ENCODE results near the gene TBC1D9. TPM values are rescaled to one million over a fixed set of nuclear protein-coding genes. Genes with fewer than 3 reads are reported as not detected.

TBC1D9 gene
- total RNA-seq, 3 donors from 2014 or later: 0.18 to 0.27 (median 0.18) TPM

- Mint-ChIP-seq H3K27me3 (ENCODE audit: low read depth) (peaks cover 2% of the 10 kb centered on the region), H3K9me3 (no peaks in the 10 kb centered on the region), H3K4me3 (no peak overlapping the region), H3K4me1 (ENCODE audit: low read depth) (no peaks in the 10 kb centered on the region), H3K36me3 (ENCODE audit: insufficient read depth) (no peaks in the 10 kb centered on the region)
- ATAC-seq: no peak
- DNase-seq: no peak
These were observed 52.7 kb downstream of the TBC1D9 start for GRCh38 chr4:140703463-140703862.

GRCh38 chr4:140702096-140702757, 54.0 kb downstream of the TBC1D9 start:
- Mint-ChIP-seq H3K36me3 (ENCODE audit: insufficient read depth) (no peaks in the 10 kb centered on the region), H3K9me3 (no peaks in the 10 kb centered on the region), H3K4me3 (no peak overlapping the region), H3K4me1 (ENCODE audit: low read depth) (no peaks in the 10 kb centered on the region), H3K27me3 (ENCODE audit: low read depth) (peaks cover 2% of the 10 kb centered on the region)
- no peak for ATAC-seq
- no peak for DNase-seq

DNA sequence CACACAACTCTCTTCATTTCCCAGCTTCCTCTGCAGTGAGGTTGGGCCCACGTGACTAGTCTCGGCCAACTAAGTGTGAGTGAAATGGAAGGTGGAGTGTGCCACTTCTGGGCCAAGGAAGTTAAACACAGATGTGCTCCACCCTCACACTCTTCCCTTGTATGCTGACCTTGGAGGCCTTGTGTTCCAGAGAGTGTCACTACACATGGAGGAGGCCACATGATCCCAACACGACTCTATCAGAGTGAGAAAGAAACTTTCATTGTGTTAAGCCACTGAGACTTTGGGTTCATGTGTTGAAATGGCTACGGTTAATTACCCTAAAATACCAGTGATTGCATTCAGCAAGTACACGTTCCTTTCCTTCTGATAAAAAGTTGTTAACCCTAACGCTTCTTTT, 55.1 kb downstream of the TBC1D9 start:
- no peak for ATAC-seq
- no peaks in the 10 kb centered on the region for H3K4me1 Mint-ChIP-seq (ENCODE audit: low read depth)

GRCh38 chr4:140697709-140698560, 58.2 kb downstream of the TBC1D9 start:
- DNase-seq (no peak), ATAC-seq (no peak)
- Mint-ChIP-seq H3K9me3 (no peaks in the 10 kb centered on the region), H3K36me3 (ENCODE audit: insufficient read depth) (no peaks in the 10 kb centered on the region), H3K27me3 (ENCODE audit: low read depth) (no peaks in the 10 kb centered on the region), H3K4me1 (ENCODE audit: low read depth) (no peaks in the 10 kb centered on the region), H3K4me3 (no peak overlapping the region)

More for the DNA sequence above, 55.1 kb downstream of the TBC1D9 start:
- no peak for DNase-seq
- Mint-ChIP-seq H3K36me3 (ENCODE audit: insufficient read depth) (no peaks in the 10 kb centered on the region), H3K4me3 (no peak overlapping the region), H3K27me3 (ENCODE audit: low read depth) (peaks cover 2% of the 10 kb centered on the region), H3K9me3 (no peaks in the 10 kb centered on the region)

GRCh38 chr4:140695483-140695882, 60.7 kb downstream of the TBC1D9 start:
- DNase-seq (no peak), ATAC-seq (no peak)
- Mint-ChIP-seq H3K4me3 (no peak overlapping the region), H3K27me3 (ENCODE audit: low read depth) (no peaks in the 10 kb centered on the region), H3K36me3 (ENCODE audit: insufficient read depth) (no peaks in the 10 kb centered on the region), H3K9me3 (no peaks in the 10 kb centered on the region), H3K4me1 (ENCODE audit: low read depth) (no peaks in the 10 kb centered on the region)

DNA sequence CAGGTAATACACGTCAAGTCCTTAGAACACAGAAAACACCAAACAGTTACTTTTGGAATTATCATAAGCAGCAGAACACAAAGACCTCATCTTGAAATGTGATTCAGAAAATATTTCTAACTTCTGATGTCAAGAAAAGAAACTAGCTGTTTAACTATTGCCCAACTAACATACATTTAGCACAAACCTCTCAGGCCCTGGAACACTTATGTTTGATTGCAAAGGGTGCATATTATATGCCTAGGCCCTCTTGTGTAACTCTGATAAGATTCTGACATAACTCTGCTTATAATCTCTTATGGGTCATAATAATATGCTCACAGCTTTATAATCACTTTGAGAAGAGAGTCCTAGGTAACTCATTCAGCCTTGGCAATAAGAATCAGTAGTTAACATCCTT, 62.6 kb downstream of the TBC1D9 start:
- Mint-ChIP-seq H3K9me3 (no peaks in the 10 kb centered on the region), H3K27me3 (ENCODE audit: low read depth) (peaks cover 1% of the 10 kb centered on the region), H3K4me3 (no peak overlapping the region), H3K36me3 (ENCODE audit: insufficient read depth) (no peaks in the 10 kb centered on the region), H3K4me1 (ENCODE audit: low read depth) (no peaks in the 10 kb centered on the region)
- ATAC-seq: no peak
- no peak for DNase-seq

DNA sequence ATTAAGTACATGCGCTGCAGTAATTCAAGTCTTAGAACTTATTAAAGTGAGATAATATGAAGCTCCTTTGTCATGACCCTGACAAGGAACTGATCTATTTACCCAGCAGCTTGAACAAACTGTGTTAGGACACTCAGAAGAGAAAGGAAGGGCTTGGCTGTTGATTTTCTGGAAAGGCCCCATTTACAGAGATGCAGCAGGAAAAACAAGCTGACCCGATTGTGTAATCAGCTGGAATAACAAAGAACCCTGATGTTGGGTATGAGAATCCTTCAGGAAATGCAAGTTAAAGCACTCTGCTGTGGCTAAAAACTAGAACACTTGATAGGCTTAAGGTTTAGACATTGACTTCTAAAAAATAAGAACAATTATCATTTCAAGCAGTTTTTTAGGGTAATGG, 64.8 kb downstream of the TBC1D9 start:
- Mint-ChIP-seq H3K4me1 (ENCODE audit: low read depth) (no peaks in the 10 kb centered on the region), H3K4me3 (no peak overlapping the region), H3K36me3 (ENCODE audit: insufficient read depth) (no peaks in the 10 kb centered on the region), H3K27me3 (ENCODE audit: low read depth) (peaks cover 3% of the 10 kb centered on the region), H3K9me3 (no peaks in the 10 kb centered on the region)
- ATAC-seq (no peak), DNase-seq (no peak)

DNA sequence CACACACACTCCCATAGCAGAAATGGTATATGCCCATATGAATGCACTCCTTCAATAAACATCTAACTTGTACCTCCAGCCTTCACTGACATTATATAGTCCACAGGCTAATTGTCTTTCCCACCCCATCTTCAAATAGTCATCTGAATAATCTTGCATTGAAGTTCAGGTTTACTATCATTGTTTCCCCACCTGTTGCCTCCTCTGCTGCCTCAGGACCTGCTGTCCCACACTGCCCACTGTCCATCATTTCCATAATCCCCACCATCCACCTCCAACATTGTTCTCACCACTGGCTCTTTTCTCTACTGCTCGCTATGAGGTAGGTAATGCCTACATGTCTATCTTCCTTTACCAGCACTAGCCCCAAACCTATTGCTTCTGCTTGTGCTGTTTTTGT, 66.1 kb downstream of the TBC1D9 start:
- no peak for ATAC-seq
- DNase-seq: no peak
- Mint-ChIP-seq H3K9me3 (no peaks in the 10 kb centered on the region), H3K4me1 (ENCODE audit: low read depth) (no peaks in the 10 kb centered on the region), H3K27me3 (ENCODE audit: low read depth) (peaks cover 3% of the 10 kb centered on the region), H3K36me3 (ENCODE audit: insufficient read depth) (no peaks in the 10 kb centered on the region), H3K4me3 (no peak overlapping the region)

- H3K9me3 Mint-ChIP-seq: no peaks in the 10 kb centered on the region
- H3K4me3 Mint-ChIP-seq: no peak overlapping the region
- H3K27me3 Mint-ChIP-seq (ENCODE audit: low read depth): peaks cover 7% of the 10 kb centered on the region
- ATAC-seq (no peak), DNase-seq (no peak)
- H3K4me1 Mint-ChIP-seq (ENCODE audit: low read depth): no peaks in the 10 kb centered on the region
- H3K36me3 Mint-ChIP-seq (ENCODE audit: insufficient read depth): no peaks in the 10 kb centered on the region
These were observed 66.6 kb downstream of the TBC1D9 start for GRCh38 chr4:140689623-140690022.

DNA sequence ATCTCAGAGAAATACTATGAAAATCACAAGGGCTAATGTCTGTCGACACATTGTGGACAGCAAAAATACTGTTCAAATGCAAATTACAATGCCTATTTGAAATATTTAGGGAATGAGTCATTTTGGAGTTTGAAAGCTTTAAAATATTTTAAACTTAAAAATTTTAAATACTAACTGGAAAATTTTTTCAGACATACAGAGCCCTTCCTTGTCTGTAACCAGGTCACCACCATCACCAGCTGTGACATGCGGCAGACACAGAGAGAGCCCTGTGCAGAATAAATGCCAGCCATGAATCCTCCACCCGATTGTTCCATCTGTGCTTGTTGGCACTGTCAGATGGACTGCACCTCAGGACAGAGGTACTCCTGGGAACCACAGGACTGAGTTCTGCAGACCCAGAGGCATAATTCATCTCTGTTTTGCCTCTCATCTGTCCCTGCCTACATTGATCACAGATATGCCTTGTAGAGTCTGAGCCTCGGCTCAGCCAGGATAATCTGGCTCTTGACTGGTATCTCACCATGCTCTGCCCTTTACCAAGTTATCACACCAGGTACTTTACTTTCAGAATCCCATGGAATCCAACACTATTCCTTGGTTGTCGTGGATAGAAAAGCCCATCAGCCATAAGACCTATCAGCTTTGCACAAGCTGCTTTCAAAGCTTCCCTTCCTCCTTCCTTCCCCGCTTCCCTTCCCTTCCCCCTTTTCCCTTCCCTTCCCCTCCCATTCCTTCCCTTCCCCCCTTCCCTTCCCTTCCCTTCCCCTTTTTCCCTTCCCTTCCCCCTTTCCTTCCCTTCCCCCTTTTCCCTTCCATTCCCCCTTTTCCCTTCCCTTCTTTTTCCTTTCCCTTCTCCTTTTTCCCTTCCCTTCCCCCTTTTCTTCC, 67.2 kb downstream of the TBC1D9 start:
- Mint-ChIP-seq H3K27me3 (ENCODE audit: low read depth) (peaks cover 7% of the 10 kb centered on the region), H3K4me3 (no peak overlapping the region), H3K9me3 (no peaks in the 10 kb centered on the region), H3K4me1 (ENCODE audit: low read depth) (no peaks in the 10 kb centered on the region), H3K36me3 (ENCODE audit: insufficient read depth) (no peaks in the 10 kb centered on the region)
- no peak for DNase-seq
- no peak for ATAC-seq

DNA sequence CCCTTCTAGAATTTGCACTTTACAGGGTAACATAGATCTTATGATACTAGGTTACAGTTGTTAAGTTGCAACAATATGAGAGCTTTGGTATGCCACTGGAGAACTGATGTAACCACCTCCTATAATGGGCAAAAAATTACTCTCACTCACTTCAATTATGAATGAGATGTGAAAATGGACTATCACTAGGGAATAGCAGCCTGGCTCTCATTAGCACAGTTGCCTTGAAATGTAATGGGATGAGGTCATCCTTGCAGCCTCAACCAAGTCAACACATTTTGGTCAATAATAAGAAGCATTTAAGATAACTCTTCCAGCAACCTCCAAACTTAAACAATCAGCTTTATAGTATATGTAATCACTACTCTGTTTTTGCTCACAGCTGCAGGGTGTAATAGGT, 69.4 kb downstream of the TBC1D9 start:
- no peak overlapping the region for H3K4me3 Mint-ChIP-seq
- peaks cover 7% of the 10 kb centered on the region for H3K27me3 Mint-ChIP-seq (ENCODE audit: low read depth)
- no peaks in the 10 kb centered on the region for H3K4me1 Mint-ChIP-seq (ENCODE audit: low read depth)
- no peaks in the 10 kb centered on the region for H3K36me3 Mint-ChIP-seq (ENCODE audit: insufficient read depth)
- H3K9me3 Mint-ChIP-seq: no peaks in the 10 kb centered on the region
- DNase-seq: no peak
- no peak for ATAC-seq

DNA sequence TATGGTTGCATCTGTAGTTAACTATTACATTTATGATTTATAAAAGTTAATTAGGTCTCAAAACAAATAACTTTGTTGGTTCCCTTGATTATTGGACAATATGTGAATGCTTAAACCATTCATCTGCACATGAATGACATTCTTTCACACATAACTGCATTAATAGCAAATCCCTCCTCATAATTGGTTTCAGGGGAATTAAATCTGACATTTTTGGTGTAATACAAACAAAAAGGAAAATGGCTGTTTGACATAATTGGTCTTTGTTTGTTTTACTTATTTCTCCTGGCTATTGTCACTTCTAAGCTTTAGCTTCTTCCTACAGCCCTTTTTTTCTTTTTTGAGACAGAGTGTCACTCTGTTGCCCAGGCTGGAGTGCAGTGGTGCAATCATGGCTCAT, 71.9 kb downstream of the TBC1D9 start:
- peaks cover 17% of the 10 kb centered on the region for H3K27me3 Mint-ChIP-seq (ENCODE audit: low read depth)
- no peak overlapping the region for H3K4me3 Mint-ChIP-seq
- H3K4me1 Mint-ChIP-seq (ENCODE audit: low read depth): no peaks in the 10 kb centered on the region
- no peaks in the 10 kb centered on the region for H3K36me3 Mint-ChIP-seq (ENCODE audit: insufficient read depth)
- DNase-seq (no peak), ATAC-seq (no peak)
- H3K9me3 Mint-ChIP-seq: no peaks in the 10 kb centered on the region

DNA sequence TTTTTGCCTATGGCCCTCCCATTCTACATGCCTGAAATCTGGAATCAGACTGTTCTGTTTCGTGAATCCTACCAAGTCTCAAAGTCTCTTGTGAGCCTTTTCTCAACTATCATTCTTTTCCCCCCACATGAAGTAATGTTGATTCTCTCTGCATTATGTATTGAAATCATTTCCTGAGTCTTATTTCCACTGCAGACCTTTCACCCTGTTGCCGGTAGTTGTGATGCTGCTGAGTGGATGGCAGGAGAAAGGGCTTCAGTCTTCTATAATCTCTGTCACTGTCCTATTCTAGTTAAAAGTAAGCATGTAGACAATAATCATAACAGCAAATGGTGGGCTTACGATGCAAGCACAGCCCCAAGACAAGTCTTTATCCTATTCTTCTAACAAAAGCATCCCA, 75.0 kb downstream of the TBC1D9 start:
- peaks cover 17% of the 10 kb centered on the region for H3K27me3 Mint-ChIP-seq (ENCODE audit: low read depth)
- no peak for ATAC-seq
- H3K4me3 Mint-ChIP-seq: no peak overlapping the region
- H3K36me3 Mint-ChIP-seq (ENCODE audit: insufficient read depth): no peaks in the 10 kb centered on the region
- H3K9me3 Mint-ChIP-seq: no peaks in the 10 kb centered on the region
- H3K4me1 Mint-ChIP-seq (ENCODE audit: low read depth): no peaks in the 10 kb centered on the region
- no peak for DNase-seq

GRCh38 chr4:140680686-140681085, 75.5 kb downstream of the TBC1D9 start:
- peaks cover 17% of the 10 kb centered on the region for H3K27me3 Mint-ChIP-seq (ENCODE audit: low read depth)
- H3K4me1 Mint-ChIP-seq (ENCODE audit: low read depth): peaks cover 2% of the 10 kb centered on the region
- H3K9me3 Mint-ChIP-seq: no peaks in the 10 kb centered on the region
- H3K4me3 Mint-ChIP-seq: no peak overlapping the region
- DNase-seq: no peak
- no peak for ATAC-seq
- H3K36me3 Mint-ChIP-seq (ENCODE audit: insufficient read depth): no peaks in the 10 kb centered on the region

Measured in activated T-cell treated with anti-CD3 and anti-CD28 coated beads, Interleukin-2, amount 50 U/mL, for 4 hours (primary cell).